IMR-90 (cell line): Measurements from ENCODE around the gene PAX8. TPM values are rescaled to one million over a fixed set of nuclear protein-coding genes. Genes with fewer than 3 reads are reported as not detected.

Experiments used
- ATAC-seq: fragments of 200-7000 bp; cut with Tn5 transposase; 2 replicates; pipeline ENCODE4 v1.9.1; 2020; ENCODE audit warnings: low read depth, mild to moderate bottlenecking, moderate library complexity
- BruUV-seq: library from RNA; stranded (reverse); fragments of 400-500 nt; replicated peaks from 2 replicates; lab custom pipeline; 2021; lab: Mats Ljungman, UMichigan
- CTCF ChIA-PET: fragments of 300-600 bp; formaldehyde crosslinking; extraction: SDS; loops from one replicate; lab custom pipeline; 2021; ENCODE audit warnings: antibody characterized with exemption; lab: Yijun Ruan, JAX
- POLR2A ChIA-PET: fragments of 300-600 bp; sonication (Branson Sonifier 250); formaldehyde crosslinking; loops from one replicate; lab custom pipeline; 2022; ENCODE audit warnings: antibody characterized with exemption; ENCODE audit not compliant: unreplicated experiment; lab: Charles Lee
- DNase-seq: peaks from one replicate; pipeline ENCODE4 v3.0.0; 2013
- H2AFZ ChIP-seq: replicated peaks from 2 replicates; pipeline ENCODE3; 2013; ENCODE audit warnings: low read length, mild to moderate bottlenecking; ENCODE audit not compliant: poor library complexity
- H2AK5ac ChIP-seq: 2 replicates; pipeline ENCODE4 v1.6.1; 2013; ENCODE audit warnings: low read depth, low read length, inconsistent platforms
- H2AK9ac ChIP-seq: replicated peaks from 2 replicates; pipeline ENCODE3; 2013; ENCODE audit warnings: mild to moderate bottlenecking, low read depth, low read length, moderate library complexity; ENCODE audit not compliant: poor library complexity
- H2BK120ac ChIP-seq: 2 replicates; pipeline ENCODE4 v1.6.1; 2013; ENCODE audit warnings: low read depth, low read length, inconsistent platforms
- H2BK15ac ChIP-seq: 3 replicates; pipeline ENCODE4 v1.6.1; 2013; ENCODE audit warnings: low read depth, low read length, inconsistent platforms
- H2BK20ac ChIP-seq: 2 replicates; pipeline ENCODE4 v1.6.1; 2013; ENCODE audit warnings: low read depth, mild to moderate bottlenecking, inconsistent platforms, low read length, moderate library complexity
- H2BK5ac ChIP-seq: 2 replicates; pipeline ENCODE4 v1.6.1; 2013; ENCODE audit warnings: mild to moderate bottlenecking, low read depth, low read length, inconsistent platforms; ENCODE audit not compliant: poor library complexity, severe bottlenecking
- H3K14ac ChIP-seq: replicated peaks from 2 replicates; pipeline ENCODE4 v1.6.1; 2013; ENCODE audit warnings: low read depth, low read length, inconsistent platforms
- H3K18ac ChIP-seq: 2 replicates; pipeline ENCODE4 v1.6.1; 2013; ENCODE audit warnings: low read depth, low read length, control low read depth
- H3K23ac ChIP-seq: 2 replicates; pipeline ENCODE4 v1.6.1; 2013; ENCODE audit warnings: low read depth, low read length, inconsistent platforms
- H3K27ac ChIP-seq: 2 replicates; pipeline ENCODE4 v1.5.1; 2013; ENCODE audit warnings: mild to moderate bottlenecking, control low read depth, low read length; ENCODE audit not compliant: insufficient read depth
- H3K27me3 ChIP-seq: 2 replicates; pipeline ENCODE4 v1.6.1; 2013; ENCODE audit warnings: low read length; ENCODE audit not compliant: control insufficient read depth, insufficient read depth
- H3K36me3 ChIP-seq: 2 replicates; pipeline ENCODE4 v1.6.1; 2013; ENCODE audit warnings: low read length, mixed read lengths; ENCODE audit not compliant: control insufficient read depth, insufficient read depth
- H3K4ac ChIP-seq: 2 replicates; pipeline ENCODE4 v1.6.1; 2013; ENCODE audit warnings: low read depth, low read length, inconsistent platforms
- H3K4me1 ChIP-seq: 2 replicates; pipeline ENCODE4 v1.6.1; 2013; ENCODE audit warnings: low read length, mixed read lengths; ENCODE audit not compliant: control insufficient read depth, insufficient read depth
- H3K4me2 ChIP-seq: 2 replicates; pipeline ENCODE4 v1.6.1; 2013; ENCODE audit warnings: low read depth, mild to moderate bottlenecking, control low read depth, low read length, moderate library complexity
- H3K4me3 ChIP-seq: 2 replicates; pipeline ENCODE4 v1.5.1; 2013; ENCODE audit warnings: low read depth, mild to moderate bottlenecking, control low read depth, low read length, moderate library complexity; ENCODE audit not compliant: insufficient read depth
- H3K56ac ChIP-seq: 2 replicates; pipeline ENCODE4 v1.6.1; 2013; ENCODE audit warnings: low read length, inconsistent platforms; ENCODE audit not compliant: insufficient read depth; ENCODE audit errors: extremely low read depth
- H3K79me1 ChIP-seq, 2 experiments: 2 replicates each; pipeline ENCODE4 v1.6.1; 2013; ENCODE audit warnings: low read length in 2 of 2, inconsistent platforms in 1 of 2, low read depth in 1 of 2
- H3K9ac ChIP-seq: 2 replicates; pipeline ENCODE4 v1.6.1; 2013; ENCODE audit warnings: low read depth, low read length, control low read depth
- H3K9me1 ChIP-seq: 2 replicates; pipeline ENCODE4 v1.6.1; 2013; ENCODE audit warnings: low read length, inconsistent platforms; ENCODE audit not compliant: insufficient read depth
- H3K9me3 ChIP-seq: 2 replicates; pipeline ENCODE4 v1.6.1; 2013; ENCODE audit warnings: low read length; ENCODE audit not compliant: control insufficient read depth, insufficient read depth
- H4K20me1 ChIP-seq: 2 replicates; pipeline ENCODE4 v1.6.1; 2013; ENCODE audit warnings: low read length, inconsistent platforms; ENCODE audit not compliant: insufficient read depth
- H4K5ac ChIP-seq: 2 replicates; pipeline ENCODE4 v1.6.1; 2013; ENCODE audit warnings: mild to moderate bottlenecking, low read depth, low read length, control low read depth
- H4K8ac ChIP-seq, 2 experiments: 2 replicates each; pipeline ENCODE4 v1.6.1; 2013; ENCODE audit warnings: low read depth in 2 of 2, low read length in 2 of 2, control low read depth in 1 of 2, inconsistent platforms in 1 of 2
- H4K91ac ChIP-seq: 2 replicates; pipeline ENCODE4 v1.6.1; 2013; ENCODE audit warnings: low read depth, low read length, inconsistent platforms; ENCODE audit not compliant: insufficient read depth
- CHD1 ChIP-seq: IDR thresholded peaks from 2 replicates; pipeline ENCODE4 v1.6.1; 2012; ENCODE audit warnings: low read depth, low read length, improper control_type of control experiment
- ELK1 ChIP-seq: fragments of 150-350 bp; IDR thresholded peaks from 2 replicates; pipeline ENCODE4 v1.6.1; 2016; ENCODE audit warnings: low read depth, mild to moderate bottlenecking, low read length, moderate library complexity, borderline replicate concordance
- RAD21 ChIP-seq: IDR thresholded peaks from 2 replicates; pipeline ENCODE4 v1.6.1; 2012; ENCODE audit warnings: low read length, improper control_type of control experiment
- SMC3 ChIP-seq: fragments of 150-350 bp; IDR thresholded peaks from 2 replicates; pipeline ENCODE4 v1.6.1; 2016; ENCODE audit warnings: low read depth, mild to moderate bottlenecking, antibody characterized with exemption, low read length, moderate library complexity
- WGBS, 2 experiments: methylation state at CpG; one replicate each; pipeline versions ENCODE4 v1.1.5 to v1.1.7; 2013; ENCODE audit warnings: missing lambda C conversion rate in 2 of 2; ENCODE audit not compliant: insufficient read length in 1 of 2; ENCODE audit errors: extremely low coverage in 2 of 2; 5-methylcytosine and 5-hydroxymethylcytosine counted together
- dilution Hi-C: fragments of 300-500 bp; cut with HindIII; formaldehyde crosslinking; loops from one replicate; pipeline ENCODE4 v1.14.3; 2018; ENCODE audit warnings: low sequenced_read_pairs; ENCODE audit not compliant: unreplicated experiment
- in situ Hi-C: fragments of 300-500 bp; cut with MboI; formaldehyde crosslinking; loops from 3 replicates; pipeline ENCODE4 v1.14.3; 2019; ENCODE audit warnings: low sequenced_read_pairs, inconsistent platforms, mixed read lengths
- intact Hi-C: fragments of 100-400 bp; cut with micrococcal nuclease; formaldehyde crosslinking; loops from 2 replicates; pipeline ENCODE4 v1.10.0; 2022
- polyA plus RNA-seq, 3 experiments: library from polyadenylated mRNA; depleted of rRNA; stranded (reverse); fragments of >200 nt; gene quantifications; 2 replicates each; pipeline ENCODE4 v1.2.3, GENCODE V29; 2012; ENCODE audit warnings: low replicate concordance in 1 of 3
- total RNA-seq: library from RNA; depleted of rRNA; stranded (reverse); fragments of >200 nt; gene quantifications from 2 replicates; pipeline ENCODE4 v1.2.3, GENCODE V29; 2012

Gene PAX8
- total and polyA plus RNA-seq, 2 of the 4 experiments (the other 2 are of a cell fraction), result 0.18 to 1.5 TPM

- peak overlapping the region; percentile 66 for H2AK9ac ChIP-seq
- no peak overlapping the region for H2BK120ac ChIP-seq
- DNase-seq (no peak), ATAC-seq (no peak)
- CTCF ChIA-PET, result no interaction called here
- no peaks in the 10 kb centered on the region for H3K79me1 ChIP-seq
- H3K4me2 ChIP-seq, result no peak overlapping the region
- H3K18ac ChIP-seq, result no peak overlapping the region
- no peak overlapping the region for H3K4ac ChIP-seq
- in situ Hi-C loops, result no loop called here
- POLR2A ChIA-PET, result no interaction called here
- no peak overlapping the region for H4K5ac ChIP-seq
- dilution Hi-C loops, result no loop called here
- WGBS, 2 experiments, result no CpG with 5 or more reads among the region's 8 CpGs
- no peak overlapping the region for H3K56ac ChIP-seq
- no peak overlapping the region for H3K27ac ChIP-seq
- TF ChIP-seq RAD21 (no peak), SMC3 (no peak), ELK1 (no peak), CHD1 (no peak)
- H2BK20ac ChIP-seq, result no peak overlapping the region
- BruUV-seq, result no TSS peak
- H3K4me1 ChIP-seq, result no peaks in the 10 kb centered on the region
- H4K20me1 ChIP-seq, result no peaks in the 10 kb centered on the region
- H2BK15ac ChIP-seq, result no peak overlapping the region
- no peaks in the 10 kb centered on the region for H3K36me3 ChIP-seq
- H3K14ac ChIP-seq, result no peak overlapping the region
- H3K9me1 ChIP-seq, result no peaks in the 10 kb centered on the region; the same call in 1 of the 2 replicates
- no peak overlapping the region for H3K4me3 ChIP-seq
- H3K27me3 ChIP-seq, result peaks cover 11% of the 10 kb centered on the region; the same call in 1 of the 2 replicates
- no peak overlapping the region for H2AFZ ChIP-seq
- no peaks in the 10 kb centered on the region for H3K9me3 ChIP-seq
- H3K23ac ChIP-seq, result no peak overlapping the region
- H4K91ac ChIP-seq, result no peak overlapping the region
- intact Hi-C loops, result loop anchor here (5.0 kb wide), 1 partner anchor 191 kb away; no protein-coding TSS in a partner anchor
- H2BK5ac ChIP-seq, result no peak overlapping the region
- no peak overlapping the region for H3K9ac ChIP-seq
- H4K8ac ChIP-seq, result no peak overlapping the region
- H2AK5ac ChIP-seq, result no peak overlapping the region
These were observed 77.0 kb downstream of the PAX8 start for GRCh38 chr2:113201496-113202304.
